Activated CD8-positive, alpha-beta memory T cell treated with anti-CD3 and anti-CD28 coated beads for 4 hours (primary cell): ENCODE results near the gene FMO3.

Experiments used
- DNase-seq, 2 donors: peaks; one replicate each; pipeline ENCODE4 v3.0.0-alpha.2; 2020; ENCODE audit warnings: low read depth in 2 of 2

The FMO3 gene

DNA sequence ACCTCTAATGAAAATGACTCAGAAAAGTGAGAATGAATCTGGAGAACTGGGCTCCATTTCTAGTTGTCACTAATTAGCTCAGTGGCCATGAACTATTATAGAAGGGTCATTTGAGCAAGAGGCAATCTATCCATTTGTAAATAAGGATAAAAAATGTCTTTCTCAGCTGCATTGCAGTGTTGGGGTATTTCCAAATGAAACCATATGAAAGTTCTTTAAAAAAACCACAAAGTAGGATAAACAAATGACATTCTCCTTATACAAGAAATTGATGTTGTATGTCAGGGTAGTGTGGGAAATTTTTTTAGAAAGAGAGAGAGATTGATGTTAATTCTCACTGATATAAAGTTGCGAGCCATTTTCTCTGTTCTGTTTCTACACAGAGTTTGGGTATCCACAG is 26.0 kb downstream of the FMO3 start:
- DNase-seq = no peak

DNA sequence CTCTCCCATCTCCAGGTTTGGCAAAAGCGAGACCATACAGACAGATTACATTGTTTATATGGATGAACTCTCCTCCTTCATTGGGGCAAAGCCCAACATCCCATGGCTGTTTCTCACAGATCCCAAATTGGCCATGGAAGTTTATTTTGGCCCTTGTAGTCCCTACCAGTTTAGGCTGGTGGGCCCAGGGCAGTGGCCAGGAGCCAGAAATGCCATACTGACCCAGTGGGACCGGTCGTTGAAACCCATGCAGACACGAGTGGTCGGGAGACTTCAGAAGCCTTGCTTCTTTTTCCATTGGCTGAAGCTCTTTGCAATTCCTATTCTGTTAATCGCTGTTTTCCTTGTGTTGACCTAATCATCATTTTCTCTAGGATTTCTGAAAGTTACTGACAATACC is 26.4 kb downstream of the FMO3 start:
- no peak for DNase-seq

DNA sequence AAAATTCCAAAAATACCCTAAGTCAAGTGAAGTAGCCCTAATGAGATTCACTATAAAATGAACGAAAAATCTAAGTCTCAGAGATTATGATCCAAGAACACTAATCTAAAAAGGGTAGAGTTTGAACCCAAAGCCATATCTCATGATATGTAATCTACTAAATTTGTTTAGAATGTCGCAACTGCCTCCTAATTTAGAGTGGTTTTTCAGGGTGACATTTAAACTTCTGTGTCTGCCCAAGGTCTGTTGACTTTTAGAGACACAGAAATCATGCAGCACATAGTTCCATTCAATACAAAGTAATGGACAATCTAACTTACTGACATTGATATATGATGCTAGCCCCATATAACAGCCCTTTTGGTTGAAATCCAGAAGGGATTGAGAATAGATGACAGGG is 28.9 kb downstream of the FMO3 start:
- DNase-seq = no peak

DNA sequence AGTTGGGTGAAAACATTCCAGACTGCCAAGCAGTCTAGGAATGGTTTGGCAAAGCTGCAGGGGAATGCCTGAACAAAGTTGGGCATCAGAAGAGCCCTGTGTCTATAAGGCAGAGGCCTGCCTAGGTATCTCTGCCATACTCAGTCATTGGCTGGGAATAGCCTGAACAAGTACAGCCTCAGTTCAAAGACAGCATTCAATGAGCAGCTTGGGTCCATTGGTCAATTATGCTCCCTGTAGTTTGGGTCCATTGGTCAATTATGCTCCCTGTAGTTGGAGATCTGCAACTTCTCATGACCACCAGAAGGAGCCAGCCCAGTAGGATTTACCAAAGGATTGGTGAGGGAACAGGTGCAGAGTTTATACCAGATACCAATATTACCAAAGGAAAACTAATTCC is 31.6 kb downstream of the FMO3 start:
- DNase-seq = no peak

GRCh38 chr1:171122893-171123292 is 32.2 kb downstream of the FMO3 start:
- no peak for DNase-seq

DNA sequence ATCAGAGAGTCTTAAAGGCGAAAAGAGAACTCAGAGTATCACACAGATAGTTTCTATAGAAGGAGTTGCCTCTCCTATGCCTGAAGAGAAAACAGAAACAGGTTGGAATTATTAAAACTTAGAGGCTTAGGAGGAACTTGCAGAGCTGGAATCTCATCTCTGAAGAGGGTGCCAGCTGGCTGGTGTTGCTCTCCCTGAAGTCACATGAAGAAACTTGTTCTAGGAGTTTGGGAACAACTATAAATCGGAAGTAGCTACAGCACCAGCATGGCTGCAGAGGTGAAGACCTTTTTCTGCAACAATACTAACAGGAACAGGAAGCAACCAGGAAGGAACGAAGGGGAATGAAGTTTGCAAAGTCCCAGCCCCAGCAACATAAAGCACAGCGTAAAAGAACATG is 35.8 kb downstream of the FMO3 start:
- no peak for DNase-seq

DNA sequence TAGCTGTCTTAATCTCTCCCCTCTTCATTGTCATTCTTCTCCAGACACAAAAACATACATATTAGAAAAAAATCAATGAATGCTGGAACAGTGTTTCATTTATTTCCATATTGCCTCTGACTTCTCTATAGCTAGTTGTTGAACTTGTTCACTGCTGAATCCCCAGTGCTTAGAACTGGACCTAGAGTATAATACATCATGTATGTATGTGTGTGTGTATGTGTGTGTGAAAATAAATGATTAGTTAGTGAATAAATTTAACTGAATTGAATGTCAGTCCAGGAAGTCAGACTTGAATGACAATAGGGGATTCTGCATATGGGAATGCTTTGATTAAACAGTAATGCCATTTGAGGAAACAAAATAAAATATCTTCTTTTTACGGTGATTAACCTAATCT is 36.4 kb downstream of the FMO3 start:
- no peak for DNase-seq

DNA sequence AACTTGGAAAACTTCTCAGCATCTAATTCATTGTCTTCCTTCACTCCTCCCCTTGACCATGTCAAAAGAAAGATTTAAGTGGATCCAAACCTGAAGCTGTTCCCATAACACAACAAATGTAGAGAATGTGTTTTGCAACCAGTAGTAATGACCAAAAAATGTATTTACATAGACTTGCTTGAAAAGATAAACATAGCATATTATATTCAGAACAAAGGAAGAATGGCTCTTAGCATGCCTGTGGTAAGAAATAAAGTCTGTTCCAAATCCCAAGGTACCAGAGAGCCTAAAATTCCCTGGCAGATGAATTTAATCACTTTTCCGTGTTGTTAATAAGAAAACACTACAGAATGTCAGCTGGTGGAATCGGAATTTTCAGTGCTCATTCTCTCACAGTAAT is 36.8 kb downstream of the FMO3 start:
- no peak for DNase-seq

DNA sequence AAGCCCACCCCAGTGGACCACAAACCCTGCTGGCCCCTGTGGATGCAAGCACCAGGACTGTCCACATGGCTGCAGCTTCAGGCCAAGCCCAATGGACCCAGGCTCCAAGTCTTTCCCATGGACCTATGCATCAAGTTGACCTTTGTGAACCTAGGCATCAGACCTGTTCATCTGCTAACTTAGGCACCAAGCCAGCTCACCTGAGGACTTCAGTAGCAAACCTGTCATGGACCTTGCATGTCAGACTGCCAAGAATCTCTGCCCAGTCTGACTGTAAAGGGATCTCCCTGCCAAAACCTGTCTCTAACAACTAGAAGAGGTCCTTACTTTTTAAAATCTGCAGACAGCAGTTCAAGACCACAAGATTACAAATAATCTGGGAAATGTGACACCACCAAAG is 37.8 kb downstream of the FMO3 start:
- DNase-seq = no peak

DNA sequence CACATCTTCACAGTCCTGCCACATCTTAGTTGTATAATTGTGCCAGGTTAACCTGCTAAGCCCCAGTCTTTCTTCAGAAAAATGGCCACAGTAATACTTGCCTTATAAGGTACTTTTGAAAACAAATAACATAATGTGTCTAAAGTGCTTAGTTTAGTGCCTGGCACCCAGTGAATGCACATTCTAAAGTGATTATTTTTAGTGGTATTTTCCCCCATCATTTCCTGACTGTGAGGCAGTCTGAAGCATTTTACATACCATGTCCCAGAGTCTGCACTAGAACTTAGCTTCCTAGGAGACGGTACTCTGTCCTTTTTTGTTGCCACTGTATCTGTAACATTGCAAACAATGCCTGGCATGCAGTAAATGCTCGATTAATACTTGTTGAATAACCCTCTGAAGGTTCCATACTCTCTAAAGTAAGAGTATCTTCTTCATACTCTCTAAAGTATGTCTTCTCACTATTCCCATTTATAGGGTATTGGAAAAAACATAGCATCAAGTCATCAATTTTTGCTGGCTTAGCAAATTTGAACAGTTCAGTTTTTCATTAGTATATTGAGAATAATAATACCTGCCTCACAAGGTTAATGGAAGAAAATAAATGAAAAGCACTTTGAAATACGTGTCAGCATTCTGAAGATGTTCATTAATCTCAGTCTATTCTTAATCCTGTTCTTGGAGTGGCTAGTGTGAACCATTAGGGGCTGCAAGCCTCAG is 43.7 kb downstream of the FMO3 start:
- no peak for DNase-seq

GRCh38 chr1:171137580-171137979 is 46.9 kb downstream of the FMO3 start:
- DNase-seq = no peak

DNA sequence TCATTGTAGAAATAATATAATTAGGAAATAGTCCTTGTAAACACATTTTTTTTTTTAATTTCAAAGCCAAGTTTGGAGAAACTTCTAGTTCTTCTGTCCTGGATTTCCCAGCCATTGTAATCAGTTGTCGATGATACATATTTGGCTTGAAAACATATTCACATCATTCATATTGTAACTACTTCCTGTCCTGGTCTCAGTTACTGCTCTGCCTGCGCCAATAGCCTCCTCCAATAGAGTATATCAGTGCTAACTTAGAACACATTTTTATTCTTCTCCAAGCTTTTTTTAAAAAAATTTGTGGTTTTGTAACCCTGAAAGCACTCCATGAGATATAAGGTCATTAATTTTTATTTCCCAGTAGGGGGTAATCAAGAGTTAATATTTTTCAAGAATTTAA is 48.3 kb downstream of the FMO3 start:
- DNase-seq = no peak

DNA sequence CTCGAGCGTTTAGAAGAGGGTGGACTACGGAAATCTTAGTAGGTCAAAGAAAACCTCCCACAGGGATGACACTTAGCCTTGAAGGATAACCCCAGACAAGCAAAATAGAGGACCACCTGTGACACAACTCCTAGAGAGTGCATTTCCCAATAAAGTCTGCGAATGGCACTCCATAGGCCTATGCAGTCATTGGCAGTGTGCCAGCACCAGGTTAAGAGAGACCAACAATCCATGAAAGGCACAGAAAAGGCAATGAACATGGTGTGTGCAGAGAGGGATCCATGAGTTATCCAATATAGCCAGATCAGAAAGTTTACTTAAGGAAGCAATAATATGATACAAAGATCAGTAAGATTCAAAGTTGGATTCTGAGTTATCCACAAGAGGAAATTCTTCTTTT is 49.2 kb downstream of the FMO3 start:
- DNase-seq = no peak

DNA sequence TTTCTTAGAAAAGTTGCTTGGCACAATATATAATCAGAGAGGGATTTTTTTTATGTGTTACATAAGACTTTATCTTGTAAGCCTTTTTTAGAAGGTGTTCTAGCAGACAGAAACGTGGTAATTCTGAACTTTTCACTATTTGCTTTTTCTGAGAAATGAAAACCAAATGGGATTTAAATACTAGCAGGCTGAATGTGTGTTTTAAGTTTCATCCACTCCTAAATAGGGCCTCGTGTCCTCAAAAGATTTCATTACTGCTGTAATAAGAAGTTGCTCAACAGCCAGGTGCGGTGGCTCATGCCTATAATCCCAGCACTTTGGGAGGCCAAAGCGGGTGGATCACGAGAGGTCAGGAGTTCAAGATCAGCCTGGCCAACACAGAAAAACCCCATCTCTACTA is 49.7 kb downstream of the FMO3 start:
- no peak for DNase-seq

GRCh38 chr1:171140956-171141687 is 50.4 kb downstream of the FMO3 start:
- no peak for DNase-seq

- DNase-seq = no peak
Measured at GRCh38 chr1:171141688-171142415, 51.1 kb downstream of the FMO3 start.

DNA sequence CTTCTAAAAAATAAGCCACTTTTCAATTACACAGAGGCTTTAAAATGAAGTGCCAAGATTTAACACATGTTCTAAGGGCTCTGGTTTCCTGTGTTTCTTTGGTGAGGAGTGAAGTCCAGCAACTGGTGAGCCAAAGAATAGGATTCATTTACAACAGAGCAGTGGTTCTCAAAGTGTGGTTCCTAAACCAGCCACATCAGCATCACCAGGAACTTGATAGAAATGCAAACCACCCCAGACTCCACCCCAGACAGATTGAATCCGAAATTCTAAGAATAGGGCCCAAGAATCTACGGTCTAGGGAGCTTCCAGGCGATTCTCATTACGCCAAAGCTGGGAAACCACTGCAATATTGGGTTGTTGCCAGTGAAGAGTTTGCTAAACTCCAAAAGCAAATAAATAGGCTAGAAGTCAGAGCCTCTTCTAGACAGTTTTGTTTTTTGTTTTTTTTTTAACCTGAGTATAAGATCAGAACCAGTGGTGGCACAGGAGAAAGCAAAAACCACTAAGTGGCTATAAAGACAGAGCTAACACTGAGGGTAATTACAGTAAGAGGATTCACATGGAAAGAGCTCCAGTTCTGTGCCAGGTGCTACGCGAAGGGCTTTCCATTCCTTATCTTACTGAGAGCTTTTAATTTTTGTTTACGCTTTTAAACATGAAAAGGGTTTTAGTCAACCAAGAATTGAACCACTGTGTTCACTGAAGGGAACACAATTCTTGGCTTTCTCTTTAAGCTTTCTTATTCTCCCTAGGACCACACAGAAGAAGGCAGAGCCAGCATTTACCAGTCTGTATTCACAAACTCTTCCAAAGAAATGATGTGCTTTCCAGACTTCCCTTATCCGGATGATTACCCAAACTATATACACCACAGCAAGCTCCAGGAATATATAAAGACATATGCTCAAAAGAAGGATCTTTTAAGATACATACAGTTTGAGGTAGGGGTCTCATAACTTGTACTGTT is 52.0 kb downstream of the FMO3 start:
- DNase-seq = no peak

- DNase-seq = no peak
Measured at GRCh38 chr1:171150156-171150555, 59.5 kb downstream of the FMO3 start.

GRCh38 chr1:171152549-171152948 is 61.8 kb downstream of the FMO3 start:
- no peak for DNase-seq

- DNase-seq = no peak
Measured at GRCh38 chr1:171155484-171155883, 64.8 kb downstream of the FMO3 start.

DNA sequence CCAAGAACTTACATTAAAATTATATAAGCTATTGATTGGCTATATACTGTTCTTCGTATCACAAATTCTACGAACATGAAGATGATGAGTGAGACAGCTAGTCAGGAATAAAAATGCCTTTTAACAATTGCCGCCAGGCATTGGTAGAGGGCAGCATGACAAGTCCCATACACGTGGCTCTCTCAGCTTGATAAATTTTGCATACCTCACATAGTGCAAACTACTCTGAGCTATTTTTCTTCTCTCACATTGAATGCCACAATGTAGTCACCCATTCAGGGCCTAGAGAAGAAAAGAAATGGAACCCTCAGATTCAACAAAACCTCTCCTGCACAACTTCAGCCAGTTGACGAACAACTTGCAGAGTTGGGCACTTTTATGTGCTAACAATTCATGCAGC is 67.4 kb downstream of the FMO3 start:
- DNase-seq = no peak

DNA sequence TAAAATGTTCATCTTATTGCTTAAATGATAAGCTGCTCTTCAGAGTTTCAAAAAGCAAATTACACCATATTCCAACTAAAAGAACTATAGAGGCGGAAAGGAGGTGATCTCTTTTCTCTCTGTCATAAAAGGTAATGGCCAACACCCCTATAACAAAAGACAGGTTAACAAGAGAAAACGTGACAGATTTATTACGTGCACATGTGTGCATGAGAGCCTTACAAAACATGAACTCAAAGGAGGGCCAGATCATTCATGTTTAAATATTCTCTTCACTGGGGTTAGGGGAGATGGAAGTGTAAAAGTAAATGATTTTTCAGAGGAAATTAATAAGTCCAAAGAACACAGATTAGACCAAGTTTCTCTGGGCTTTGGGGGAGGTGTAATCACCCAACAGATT is 67.8 kb downstream of the FMO3 start:
- no peak for DNase-seq
